GM13977 (cell line): ENCODE measurements around the gene GIGYF2.
A peak's percentile ranks its signal among the peaks of the same experiment; 100 is the strongest.

Experiments
- DNase-seq: peaks from one replicate; pipeline ENCODE4 v3.0.0; 2012; ENCODE audit warnings: low spot score
- in situ Hi-C: fragments of 300-500 bp; cut with MboI; formaldehyde crosslinking; loops from one replicate; pipeline ENCODE4 v1.12.0; 2022; ENCODE audit warnings: low sequenced_read_pairs, low pct_unique_long_range_greater_than_20kb, mixed read lengths, inconsistent platforms; ENCODE audit not compliant: unreplicated experiment
- TF ChIP-seq, protein P1 (sequence below): IDR thresholded peaks from 2 replicates; pipeline ENCODE4 v1.5.1; 2012; ENCODE audit warnings: mild to moderate bottlenecking, control low read depth; ENCODE audit not compliant: insufficient read depth; ENCODE audit errors: extremely low read depth, missing control alignments

Gene GIGYF2

GRCh38 chr2:232659359-232659758 lies 37.8 kb upstream of the GIGYF2 start:
- in situ Hi-C loops: no loop called here
- TF ChIP-seq, protein P1, sequence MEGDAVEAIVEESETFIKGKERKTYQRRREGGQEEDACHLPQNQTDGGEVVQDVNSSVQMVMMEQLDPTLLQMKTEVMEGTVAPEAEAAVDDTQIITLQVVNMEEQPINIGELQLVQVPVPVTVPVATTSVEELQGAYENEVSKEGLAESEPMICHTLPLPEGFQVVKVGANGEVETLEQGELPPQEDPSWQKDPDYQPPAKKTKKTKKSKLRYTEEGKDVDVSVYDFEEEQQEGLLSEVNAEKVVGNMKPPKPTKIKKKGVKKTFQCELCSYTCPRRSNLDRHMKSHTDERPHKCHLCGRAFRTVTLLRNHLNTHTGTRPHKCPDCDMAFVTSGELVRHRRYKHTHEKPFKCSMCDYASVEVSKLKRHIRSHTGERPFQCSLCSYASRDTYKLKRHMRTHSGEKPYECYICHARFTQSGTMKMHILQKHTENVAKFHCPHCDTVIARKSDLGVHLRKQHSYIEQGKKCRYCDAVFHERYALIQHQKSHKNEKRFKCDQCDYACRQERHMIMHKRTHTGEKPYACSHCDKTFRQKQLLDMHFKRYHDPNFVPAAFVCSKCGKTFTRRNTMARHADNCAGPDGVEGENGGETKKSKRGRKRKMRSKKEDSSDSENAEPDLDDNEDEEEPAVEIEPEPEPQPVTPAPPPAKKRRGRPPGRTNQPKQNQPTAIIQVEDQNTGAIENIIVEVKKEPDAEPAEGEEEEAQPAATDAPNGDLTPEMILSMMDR: no peak
- no peak for DNase-seq

DNA sequence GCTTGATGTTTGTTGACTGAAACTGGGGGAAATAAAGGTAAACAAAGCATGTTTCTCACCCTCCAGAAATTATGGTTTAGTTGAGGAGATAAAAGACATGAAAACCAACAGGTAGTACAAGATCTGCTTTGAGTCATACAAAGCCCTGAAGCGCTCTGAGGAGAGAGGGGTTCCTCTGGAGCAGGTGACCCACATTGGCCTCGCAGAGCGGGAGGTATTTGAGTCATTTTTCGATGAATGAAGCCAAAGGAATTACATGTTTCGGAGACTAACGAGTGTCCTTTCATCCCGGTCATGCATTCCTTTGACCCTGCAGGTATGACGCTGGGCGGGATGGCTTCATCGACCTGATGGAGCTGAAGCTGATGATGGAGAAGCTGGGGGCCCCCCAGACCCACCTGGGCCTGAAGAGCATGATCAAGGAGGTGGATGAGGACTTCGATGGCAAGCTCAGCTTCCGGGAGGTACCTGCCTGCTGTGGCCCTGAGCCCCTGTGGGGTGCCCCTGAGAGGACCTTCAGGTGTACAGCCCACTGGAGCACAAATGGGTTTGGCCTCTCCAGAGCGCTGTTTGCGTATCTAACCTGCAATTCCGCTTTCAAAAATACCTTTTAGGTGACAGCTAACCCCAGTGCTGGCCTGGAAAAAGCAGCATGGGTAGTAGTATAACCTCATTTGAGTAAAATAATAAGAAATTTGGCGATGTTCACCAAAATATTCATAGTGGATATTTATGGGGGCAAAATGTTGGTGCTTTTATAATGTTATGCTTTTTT lies 34.5 kb upstream of the GIGYF2 start:
- TF ChIP-seq, protein P1: no peak
- no peak for DNase-seq
- in situ Hi-C loops: no loop called here

- no peak for DNase-seq
- TF ChIP-seq, protein P1: no peak
- in situ Hi-C loops: no loop called here
Observed at GRCh38 chr2:232666051-232666805, 30.9 kb upstream of the GIGYF2 start.

GRCh38 chr2:232667989-232668583 lies 29.0 kb upstream of the GIGYF2 start:
- in situ Hi-C loops: no loop called here
- TF ChIP-seq, protein P1: no peak

DNA sequence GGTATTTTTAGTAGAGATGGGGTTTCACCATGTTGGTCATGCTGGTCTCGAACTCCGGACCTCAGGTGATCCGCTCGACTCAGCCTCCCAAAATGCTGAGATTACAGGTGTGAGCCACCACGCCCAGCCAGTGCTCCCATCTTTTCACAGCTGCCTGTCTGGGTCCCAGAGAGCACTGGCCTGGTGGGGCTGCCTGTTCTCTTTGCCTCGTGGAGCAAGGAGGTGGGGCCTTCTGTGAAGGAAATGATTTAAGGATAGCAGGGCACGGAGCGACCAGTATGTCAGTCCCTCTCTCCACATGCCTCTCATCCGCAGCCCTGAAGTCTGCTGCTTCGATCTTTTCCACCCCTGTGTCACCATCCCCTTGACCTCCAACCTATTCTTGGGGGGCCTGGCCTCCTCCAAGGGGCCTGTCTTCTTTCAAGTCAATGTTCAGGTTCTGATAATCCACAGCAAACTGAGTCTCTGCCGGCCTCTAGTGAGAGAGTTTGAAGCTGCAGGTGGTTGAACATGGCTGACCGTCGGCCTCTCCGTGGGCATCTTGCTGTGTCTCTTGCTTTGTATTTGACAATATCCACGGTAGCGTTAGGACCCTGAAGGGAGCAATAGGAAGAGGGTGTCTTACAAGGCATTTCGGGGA lies 28.2 kb upstream of the GIGYF2 start:
- TF ChIP-seq, protein P1: peak; percentile 18
- in situ Hi-C loops: no loop called here
- no peak for DNase-seq

More at GRCh38 chr2:232667989-232668583, 29.0 kb upstream of the GIGYF2 start:
- no peak for DNase-seq

DNA sequence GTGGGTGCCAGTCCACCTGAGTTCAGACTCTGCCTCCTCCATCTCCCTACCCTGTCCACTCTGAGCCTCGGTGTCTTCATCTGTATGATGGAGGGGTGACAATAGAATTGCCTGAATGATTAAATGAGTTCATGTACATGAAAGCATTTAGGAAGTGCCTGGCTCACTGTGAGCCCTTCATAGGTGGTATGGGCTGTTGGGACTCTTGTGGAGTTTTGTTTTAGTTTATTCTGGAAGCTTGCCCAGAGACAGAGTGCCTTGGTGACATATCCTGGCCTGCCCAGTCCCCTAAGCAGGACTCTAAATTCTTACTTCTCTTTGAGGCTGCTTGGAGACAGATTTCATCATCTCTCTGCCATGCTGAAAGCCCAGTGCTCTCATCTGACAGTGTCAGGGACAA lies 24.5 kb upstream of the GIGYF2 start:
- no peak for DNase-seq
- TF ChIP-seq, protein P1: no peak
- in situ Hi-C loops: no loop called here
